ENCODE results near the gene DUSP8.

DNA sequence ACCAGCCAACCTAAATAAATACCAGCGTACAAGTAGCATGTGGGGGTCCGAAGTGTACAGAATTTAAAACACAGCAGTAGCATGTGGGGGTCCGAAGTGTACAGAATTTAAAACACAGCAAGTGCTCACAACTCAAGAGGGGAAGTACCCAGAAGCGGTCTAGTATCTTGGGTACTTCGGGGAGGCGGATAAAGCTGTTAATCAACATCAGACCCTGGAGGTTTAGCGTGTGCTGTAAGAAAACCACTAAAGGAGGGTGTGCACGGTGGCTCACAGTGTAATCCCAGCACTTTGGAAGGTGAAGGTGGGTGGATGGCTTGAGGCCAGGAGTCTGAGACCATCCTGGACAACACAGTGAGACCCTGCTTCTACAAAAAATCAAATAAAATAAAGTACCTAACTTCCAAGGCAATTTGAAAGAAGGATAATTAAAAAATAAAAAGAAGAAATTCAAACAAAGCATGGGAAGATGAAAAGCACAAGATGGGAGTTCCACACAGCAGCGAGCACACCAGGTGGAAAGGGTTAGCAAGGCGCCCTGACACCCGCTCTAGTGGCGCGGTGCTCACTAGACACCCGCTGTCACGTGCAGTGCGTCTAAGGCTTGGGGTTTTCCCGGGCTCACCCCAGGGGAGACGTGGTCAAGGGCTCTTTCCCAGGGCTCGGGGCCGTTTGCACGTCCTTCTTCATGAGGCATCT, 50.5 kb downstream of the DUSP8 start:
- no peak for TF ChIP-seq EZH2phosphoT487 (IDR thresholded peaks at IDR 0.05; ENCODE audit: insufficient read depth, low read depth)
- no peak for TF ChIP-seq EZH2 (IDR thresholded peaks at IDR 0.05; ENCODE audit: insufficient read depth, poor library complexity, severe bottlenecking)
